A549 (cell line): ENCODE data around the gene DARS2. TPM values are rescaled to one million over a fixed set of nuclear protein-coding genes. Genes with fewer than 3 reads are reported as not detected.

Experiments used
- ATAC-seq, 2 experiments: fragments of 200-7000 bp in 1 of 2; fragments of >200 bp in 1 of 2; cut with Nextera tagmentation in 1 of 2; cut with Tn5 transposase in 1 of 2; 3 replicates each; pipeline versions ENCODE4 v1.8.0 to v1.9.1; 2018 to 2020; ENCODE audit warnings: mild to moderate bottlenecking in 1 of 2, moderate library complexity in 1 of 2
- CTCF ChIA-PET: fragments of 300-600 bp; sonication (Branson Sonifier 250); formaldehyde crosslinking; extraction: SDS; loops from one replicate; lab custom pipeline; 2021; ENCODE audit warnings: antibody characterized with exemption, inconsistent platforms; lab: Yijun Ruan, JAX
- POLR2A ChIA-PET: fragments of 350-600 bp; formaldehyde crosslinking; extraction: SDS; loops from one replicate; lab custom pipeline; 2021; ENCODE audit warnings: antibody characterized with exemption, inconsistent platforms; lab: Yijun Ruan, JAX
- DNase-seq, 2 experiments: peaks; one replicate each; pipeline versions ENCODE4 v3.0.0 to v3.0.0-alpha.2; 2011 to 2016; ENCODE audit warnings: low read depth in 1 of 2, low spot score in 1 of 2
- FAIRE-seq: peaks from 2 replicates; lab custom pipeline; 2011; peaks lifted over from hg19 to GRCh38; lab: Jason Lieb, UNC
- H3K27ac ChIP-seq, 2 experiments: fragments of >200 bp; sonication (Bioruptor Twin); formaldehyde crosslinking; 3 replicates each; pipeline ENCODE4 v1.5.1; 2016 to 2017
- H3K4me1 ChIP-seq: fragments of >200 bp; sonication (Bioruptor Twin); formaldehyde crosslinking; 3 replicates; pipeline ENCODE4 v1.6.1; 2016
- H3K4me2 ChIP-seq: fragments of >200 bp; sonication (Bioruptor Twin); formaldehyde crosslinking; 3 replicates; pipeline ENCODE4 v1.6.1; 2016
- H3K4me3 ChIP-seq: fragments of >200 bp; sonication (Bioruptor Twin); formaldehyde crosslinking; 3 replicates; pipeline ENCODE4 v1.5.1; 2016
- H3K9me3 ChIP-seq: fragments of >200 bp; sonication (Bioruptor Twin); formaldehyde crosslinking; 3 replicates; pipeline ENCODE4 v1.6.1; 2016
- BCL3 ChIP-seq: fragments of >200 bp; sonication (Bioruptor Twin); formaldehyde crosslinking; IDR thresholded peaks from 3 replicates; pipeline ENCODE4 v1.6.1; 2016
- CBX8 ChIP-seq: fragments of 200-600 bp; sonication (generic); IDR thresholded peaks from 2 replicates; pipeline ENCODE4 v1.6.1; 2016
- CEBPB ChIP-seq, 2 experiments: fragments of >200 bp in 1 of 2; sonication (Bioruptor Twin) in 1 of 2; formaldehyde crosslinking in 1 of 2; IDR thresholded peaks; 2 replicates each; pipeline ENCODE4 v1.6.1; 2012 to 2016
- CHD2 ChIP-seq: fragments of 150-350 bp; IDR thresholded peaks from 2 replicates; pipeline ENCODE4 v1.6.1; 2014; ENCODE audit warnings: low read length; ENCODE audit not compliant: partially characterized antibody
- CHD4 ChIP-seq: fragments of 200-600 bp; sonication (generic); IDR thresholded peaks from 2 replicates; pipeline ENCODE4 v1.6.1; 2016; ENCODE audit warnings: antibody characterized with exemption, mild to moderate bottlenecking, borderline replicate concordance
- EHF ChIP-seq: fragments of 250-450 bp; sonication (Bioruptor Pico); IDR thresholded peaks from 2 replicates; pipeline ENCODE4 v1.5.0; 2020; ENCODE audit warnings: mild to moderate bottlenecking
- ELK1 ChIP-seq: fragments of 150-350 bp; IDR thresholded peaks from 2 replicates; pipeline ENCODE4 v1.6.1; 2014; ENCODE audit warnings: low read depth, mild to moderate bottlenecking, low read length
- ESRRA ChIP-seq: fragments of 150-350 bp; IDR thresholded peaks from 2 replicates; pipeline ENCODE4 v1.6.1; 2014; ENCODE audit warnings: mild to moderate bottlenecking, low read length, borderline replicate concordance
- FOXS1 ChIP-seq: fragments of 250-450 bp; sonication (Bioruptor Pico); IDR thresholded peaks from 2 replicates; pipeline ENCODE4 v1.5.0; 2020; ENCODE audit warnings: mild to moderate bottlenecking, moderate library complexity
- HDAC2 ChIP-seq: fragments of 200-600 bp; sonication (generic); IDR thresholded peaks from 2 replicates; pipeline ENCODE4 v1.6.1; 2016
- HEYL ChIP-seq: fragments of 250-450 bp; sonication (Bioruptor Pico); IDR thresholded peaks from 2 replicates; pipeline ENCODE4 v1.8.0; 2021; ENCODE audit warnings: mild to moderate bottlenecking, moderate library complexity
- HMGXB4 ChIP-seq: fragments of 250-450 bp; sonication (Bioruptor Pico); IDR thresholded peaks from 2 replicates; pipeline ENCODE4 v1.5.0; 2021; ENCODE audit warnings: mild to moderate bottlenecking, moderate library complexity, borderline replicate concordance
- HOXB13 ChIP-seq: fragments of 250-450 bp; sonication (Bioruptor Pico); IDR thresholded peaks from 2 replicates; pipeline ENCODE4 v1.5.0; 2020; ENCODE audit warnings: low read depth, mild to moderate bottlenecking, moderate library complexity
- JUNB ChIP-seq: fragments of >200 bp; sonication (Bioruptor Twin); formaldehyde crosslinking; IDR thresholded peaks from 2 replicates; pipeline ENCODE4 v1.6.1; 2016
- KDM1A ChIP-seq: fragments of 200-600 bp; sonication (generic); IDR thresholded peaks from 2 replicates; pipeline ENCODE4 v1.6.1; 2016; ENCODE audit warnings: low read depth, mild to moderate bottlenecking
- KDM5A ChIP-seq: fragments of 200-600 bp; sonication (generic); IDR thresholded peaks from 2 replicates; pipeline ENCODE4 v1.6.1; 2016; ENCODE audit warnings: antibody characterized with exemption, mild to moderate bottlenecking
- NPAS2 ChIP-seq: fragments of 250-450 bp; sonication (Bioruptor Pico); IDR thresholded peaks from 2 replicates; pipeline ENCODE4 v1.8.0; 2022; ENCODE audit warnings: mild to moderate bottlenecking, moderate library complexity, borderline replicate concordance
- PHF8 ChIP-seq: fragments of 200-600 bp; sonication (generic); IDR thresholded peaks from 2 replicates; pipeline ENCODE4 v1.6.1; 2016; ENCODE audit warnings: low read depth, mild to moderate bottlenecking, antibody characterized with exemption, moderate library complexity, borderline replicate concordance
- POLR2A ChIP-seq: IDR thresholded peaks from 2 replicates; pipeline ENCODE4 v1.6.1; 2012; ENCODE audit warnings: mild to moderate bottlenecking, low read length
- RARB ChIP-seq: fragments of 250-450 bp; sonication (Bioruptor Pico); IDR thresholded peaks from 2 replicates; pipeline ENCODE4 v1.8.0; 2021; ENCODE audit warnings: mild to moderate bottlenecking, moderate library complexity
- RCOR1 ChIP-seq: fragments of 150-350 bp; IDR thresholded peaks from 2 replicates; pipeline ENCODE4 v1.6.1; 2014; ENCODE audit warnings: antibody characterized with exemption, low read length, low read depth
- RFX5 ChIP-seq: fragments of 450-650 bp; IDR thresholded peaks from 2 replicates; pipeline ENCODE4 v1.7.1; 2014; ENCODE audit warnings: antibody characterized with exemption, mild to moderate bottlenecking, moderate library complexity
- SREBF2 ChIP-seq: fragments of 450-650 bp; IDR thresholded peaks from 2 replicates; pipeline ENCODE4 v1.6.1; 2014; ENCODE audit warnings: mild to moderate bottlenecking, moderate library complexity
- TP53 ChIP-seq: fragments of 250-450 bp; sonication (Bioruptor Pico); IDR thresholded peaks from 2 replicates; pipeline ENCODE4 v1.5.0; 2021; ENCODE audit warnings: mild to moderate bottlenecking, moderate library complexity
- ZC3H11A ChIP-seq: fragments of 450-650 bp; IDR thresholded peaks from 2 replicates; pipeline ENCODE4 v1.6.1; 2014; ENCODE audit warnings: antibody characterized with exemption, mild to moderate bottlenecking
- ZFP36 ChIP-seq: fragments of 450-650 bp; IDR thresholded peaks from 2 replicates; pipeline ENCODE4 v1.6.1; 2014; ENCODE audit warnings: borderline replicate concordance; ENCODE audit not compliant: partially characterized antibody
- WGBS: methylation state at CpG from one replicate; pipeline ENCODE4 v1.1.6; 2017; ENCODE audit errors: missing lambda C conversion rate; 5-methylcytosine and 5-hydroxymethylcytosine counted together
- polyA plus RNA-seq, 4 experiments: library from polyadenylated mRNA; depleted of rRNA in 3 of 4; stranded (reverse); fragments of >200 nt; fragmentation: RNase III in 1 of 4; extraction: RNeasy Plus Mini Kit Qiagen cat#74134 plus additional on column Dnase treatment in 1 of 4; gene quantifications; 2 replicates in 3 of 4; 3 replicates in 1 of 4; pipeline ENCODE4 v1.2.3, GENCODE V29; 2011 to 2017

DARS2 gene
- polyA plus RNA-seq, 2 of the 4 experiments (the other 2 are of a cell fraction) = 43.1 to 70.4 TPM

- no peak for FAIRE-seq
- 96% methylated on average over 4 of the region's 4 CpGs for WGBS
These were observed 44.5 kb upstream of the DARS2 start for GRCh38 chr1:173779936-173780335.

GRCh38 chr1:173784997-173785396 lies 39.5 kb upstream of the DARS2 start:
- CTCF ChIA-PET = interaction anchor here (0.9 kb wide), 1 partner anchor 39 kb away, joined by 3 read pairs; the partner anchor contains the start of gene DARS2
- ATAC-seq = no peak
- no peak for TF ChIP-seq KDM1A
- no peak overlapping the region for H3K27ac ChIP-seq
- no peak for DNase-seq
- no peak overlapping the region for H3K4me2 ChIP-seq
- WGBS = 93% methylated on average over 7 of the region's 7 CpGs
- POLR2A ChIA-PET = no interaction called here
- no peak overlapping the region for H3K4me3 ChIP-seq
- H3K4me1 ChIP-seq = no peaks in the 10 kb centered on the region
- no peaks in the 10 kb centered on the region for H3K9me3 ChIP-seq
- no peak for FAIRE-seq

More at GRCh38 chr1:173779936-173780335, 44.5 kb upstream of the DARS2 start:
- no peak overlapping the region for H3K4me3 ChIP-seq
- TF ChIP-seq HDAC2 = no peak
- TF ChIP-seq NPAS2 (CRISPR knock-in tag) = no peak
- no peak for TF ChIP-seq KDM5A
- TF ChIP-seq CHD4 = no peak
- TF ChIP-seq SREBF2 = no peak
- TF ChIP-seq ZFP36 = no peak
- TF ChIP-seq RFX5 = no peak
- no peak for TF ChIP-seq JUNB
- TF ChIP-seq HEYL (CRISPR knock-in tag) = no peak
- no peak for TF ChIP-seq HOXB13 (CRISPR knock-in tag)
- no peak for TF ChIP-seq RCOR1
- CTCF ChIA-PET = no interaction called here
- no peak overlapping the region for H3K27ac ChIP-seq
- H3K4me1 ChIP-seq = no peaks in the 10 kb centered on the region
- no peaks in the 10 kb centered on the region for H3K9me3 ChIP-seq
- no peak for ATAC-seq
- POLR2A ChIA-PET = no interaction called here
- DNase-seq = no peak
- no peak overlapping the region for H3K4me2 ChIP-seq

GRCh38 chr1:173789841-173790240 lies 34.6 kb upstream of the DARS2 start:
- no peak for FAIRE-seq
- no peak for TF ChIP-seq ESRRA
- TF ChIP-seq EHF (CRISPR knock-in tag) = no peak
- TF ChIP-seq FOXS1 = no peak
- TF ChIP-seq BCL3 = no peak
- TF ChIP-seq RARB (CRISPR knock-in tag) = no peak
- TF ChIP-seq HMGXB4 (CRISPR knock-in tag) = no peak
- no peak for TF ChIP-seq CBX8
- no peak for TF ChIP-seq POLR2A
- TF ChIP-seq TP53 (CRISPR knock-in tag) = no peak
- no peak for TF ChIP-seq ELK1
- TF ChIP-seq CHD2 = no peak
- no peak for TF ChIP-seq PHF8
- TF ChIP-seq CEBPB (IDR thresholded peaks at IDR 0.05) = no peak
- TF ChIP-seq RCOR1 = no peak
- no peak for TF ChIP-seq ZC3H11A
- no peak overlapping the region for H3K27ac ChIP-seq
- H3K4me3 ChIP-seq = no peak overlapping the region
- CTCF ChIA-PET = no interaction called here
- no peaks in the 10 kb centered on the region for H3K9me3 ChIP-seq
- WGBS = 94% methylated on average over 2 of the region's 2 CpGs
- DNase-seq = no peak
- H3K4me2 ChIP-seq = no peak overlapping the region
- no peak for ATAC-seq
- no peaks in the 10 kb centered on the region for H3K4me1 ChIP-seq
- POLR2A ChIA-PET = no interaction called here
